BE2C (cell line): ENCODE measurements around the gene IFT74.

Experiments
- DNase-seq: peaks from one replicate; pipeline ENCODE4 v3.0.0-alpha.2; 2020
- H3K27me3 ChIP-seq: fragments of 250-450 bp; sonication (Bioruptor Pico); 2 replicates; pipeline ENCODE4 v1.5.1; 2020; ENCODE audit warnings: mild to moderate bottlenecking
- H3K36me3 ChIP-seq: fragments of 250-450 bp; sonication (Bioruptor Pico); 2 replicates; pipeline ENCODE4 v1.5.1; 2020; ENCODE audit warnings: mild to moderate bottlenecking
- H3K4me1 ChIP-seq: fragments of 250-450 bp; sonication (Bioruptor Pico); 2 replicates; pipeline ENCODE4 v1.5.1; 2020
- H3K4me3 ChIP-seq: 2 replicates; pipeline ENCODE4 v1.5.1; 2011; ENCODE audit warnings: low read depth, low read length
- H3K9me3 ChIP-seq: fragments of 250-450 bp; sonication (Bioruptor Pico); 2 replicates; pipeline ENCODE4 v1.5.1; 2020
- CTCF ChIP-seq: IDR thresholded peaks from 2 replicates; pipeline ENCODE4 v1.5.1; 2012; ENCODE audit warnings: mild to moderate bottlenecking, low read depth, low read length

IFT74 gene

GRCh38 chr9:26935847-26936246, 20.4 kb upstream of the IFT74 start:
- no peaks in the 10 kb centered on the region for H3K9me3 ChIP-seq
- no peaks in the 10 kb centered on the region for H3K27me3 ChIP-seq

GRCh38 chr9:26937816-26938371, 18.3 kb upstream of the IFT74 start:
- no peak for DNase-seq
- Histone ChIP-seq H3K4me1 (peaks cover 5% of the 10 kb centered on the region; the same call in 1 of the 2 replicates), H3K36me3 (peaks cover 1% of the 10 kb centered on the region)

More at GRCh38 chr9:26935847-26936246, 20.4 kb upstream of the IFT74 start:
- DNase-seq, result no peak
- no peak for TF ChIP-seq CTCF
- Histone ChIP-seq H3K4me3 (no peak overlapping the region), H3K36me3 (peaks cover 4% of the 10 kb centered on the region; the same call in 1 of the 2 replicates), H3K4me1 (peaks cover 5% of the 10 kb centered on the region; the same call in 1 of the 2 replicates)

GRCh38 chr9:26939955-26940711, 16.1 kb upstream of the IFT74 start:
- Histone ChIP-seq H3K4me3 (no peak overlapping the region), H3K9me3 (no peaks in the 10 kb centered on the region), H3K4me1 (peaks cover 8% of the 10 kb centered on the region), H3K27me3 (no peaks in the 10 kb centered on the region), H3K36me3 (no peaks in the 10 kb centered on the region; the same call in 1 of the 2 replicates)
- DNase-seq, result no peak
- no peak for TF ChIP-seq CTCF

More at GRCh38 chr9:26937816-26938371, 18.3 kb upstream of the IFT74 start:
- no peak for TF ChIP-seq CTCF
- no peak overlapping the region for H3K4me3 ChIP-seq
- no peaks in the 10 kb centered on the region for H3K27me3 ChIP-seq
- H3K9me3 ChIP-seq, result no peaks in the 10 kb centered on the region

GRCh38 chr9:26940779-26941178, 15.4 kb upstream of the IFT74 start:
- peaks cover 8% of the 10 kb centered on the region for H3K4me1 ChIP-seq
- H3K4me3 ChIP-seq, result no peak overlapping the region
- no peaks in the 10 kb centered on the region; the same call in 1 of the 2 replicates for H3K36me3 ChIP-seq
- no peaks in the 10 kb centered on the region for H3K9me3 ChIP-seq
- DNase-seq, result no peak
- H3K27me3 ChIP-seq, result no peaks in the 10 kb centered on the region
- TF ChIP-seq CTCF, result no peak

- Histone ChIP-seq H3K4me1 (peaks cover 7% of the 10 kb centered on the region; the same call in 1 of the 2 replicates), H3K4me3 (peak overlapping the region; percentile 80), H3K36me3 (peaks cover 4% of the 10 kb centered on the region; the same call in 1 of the 2 replicates), H3K27me3 (no peaks in the 10 kb centered on the region), H3K9me3 (no peaks in the 10 kb centered on the region)
- no peak for TF ChIP-seq CTCF
- DNase-seq, result no peak
These were observed 10.6 kb upstream of the IFT74 start for GRCh38 chr9:26945591-26945990.
